KG1 (cell line): Measurements from ENCODE around the gene LTBP2.

ENCODE experiments used
- DNase-seq: peaks from one replicate; lab custom pipeline; 2025; lab: John Stamatoyannopoulos, UW

LTBP2 gene

DNA sequence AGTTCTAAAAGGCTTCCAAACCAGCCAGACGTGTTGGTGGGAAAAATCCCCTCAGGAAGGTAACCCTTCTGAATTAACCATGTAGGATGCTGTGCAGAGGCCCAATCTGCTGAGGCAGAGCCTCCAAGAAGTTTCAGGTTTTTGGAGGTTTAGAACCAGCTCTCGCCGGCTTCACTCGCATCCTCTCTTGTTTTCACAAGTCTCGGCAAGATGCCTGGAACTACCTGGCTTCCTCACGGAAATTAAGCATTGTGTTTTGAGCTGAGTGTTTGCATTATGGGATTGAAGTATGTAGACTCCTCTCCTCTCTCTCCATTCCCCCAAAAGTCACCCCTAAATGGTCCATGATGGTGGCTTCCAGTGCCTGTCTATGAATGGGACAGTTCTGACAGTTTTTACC is 20.6 kb downstream of the LTBP2 start:
- no peak for DNase-seq

DNA sequence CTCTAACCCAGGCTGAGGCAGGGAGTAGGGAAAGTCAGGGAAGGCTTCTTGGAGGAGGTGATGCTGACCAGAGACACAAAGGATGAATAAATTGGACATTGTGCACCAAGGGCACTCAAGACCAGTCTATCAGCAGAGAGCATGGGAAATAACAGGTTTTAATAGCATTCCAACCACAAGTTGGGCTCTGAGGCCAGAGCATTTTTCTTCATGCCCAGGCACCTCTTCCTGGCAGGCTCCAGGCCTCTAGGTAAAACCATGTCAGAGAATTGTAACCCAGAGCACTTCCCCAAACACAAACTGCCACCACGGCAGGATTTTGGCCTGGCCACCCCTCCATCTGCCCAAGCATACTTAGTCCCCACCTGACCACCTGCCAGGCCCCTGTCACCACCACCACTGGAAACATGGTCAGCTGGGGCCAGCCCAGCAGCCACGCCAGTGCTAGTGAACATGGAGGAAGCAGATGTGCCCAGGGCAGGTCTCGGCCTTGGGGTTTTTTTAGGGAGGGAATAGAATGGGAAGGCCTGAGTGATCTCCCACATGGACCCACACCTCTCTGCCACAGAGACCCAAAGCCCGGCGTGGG is 22.7 kb downstream of the LTBP2 start:
- DNase-seq = no peak

DNA sequence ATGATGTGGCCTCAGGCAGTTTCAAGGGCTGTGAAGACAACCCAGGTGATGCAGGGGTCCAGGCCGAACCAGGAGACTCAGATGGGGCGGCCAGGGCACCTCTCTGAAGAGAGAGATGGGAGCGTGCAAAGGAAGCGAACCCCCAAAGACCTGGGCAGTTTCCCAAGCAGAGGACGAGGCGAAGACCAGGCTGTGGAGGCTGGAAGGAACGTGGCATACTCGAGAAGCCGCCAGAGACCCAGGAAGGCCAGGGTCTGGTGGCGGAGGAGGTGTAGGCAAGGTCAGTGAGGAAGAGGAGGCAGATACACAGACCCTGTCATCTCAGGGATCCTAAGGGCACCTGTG is 24.7 kb downstream of the LTBP2 start:
- DNase-seq = no peak

DNA sequence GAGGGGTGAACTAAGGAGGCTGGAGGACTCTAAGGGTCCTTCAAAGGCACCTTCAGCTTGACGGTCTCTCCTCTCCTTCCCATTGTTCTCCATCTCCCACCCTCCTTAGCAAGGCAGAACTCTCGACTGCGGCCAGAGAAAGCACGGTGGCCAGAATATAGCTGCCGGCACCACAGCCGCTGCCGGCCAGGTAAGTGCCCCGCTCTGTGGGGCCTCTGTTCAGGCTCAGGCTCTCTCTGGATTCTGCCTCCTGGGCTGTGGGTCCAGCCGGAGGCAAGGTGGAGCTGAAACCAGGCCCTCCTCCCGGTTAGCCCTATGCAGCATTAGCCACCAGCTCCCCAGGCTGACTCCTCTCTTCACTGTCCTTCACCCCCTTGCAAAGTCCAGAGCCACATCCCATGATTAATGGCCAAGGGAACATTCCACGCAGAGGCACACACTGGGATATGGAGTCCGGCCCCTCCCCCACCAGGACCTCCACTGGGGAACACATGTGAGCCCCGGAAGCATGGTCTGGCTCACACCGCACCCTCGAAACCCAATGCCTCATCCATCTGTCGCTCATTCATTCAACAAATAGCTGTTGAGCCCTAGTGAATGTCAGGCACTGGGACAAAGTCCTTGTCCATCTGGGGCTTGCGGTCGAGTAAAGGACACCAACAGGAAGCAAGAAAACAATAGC is 25.2 kb downstream of the LTBP2 start:
- no peak for DNase-seq

DNA sequence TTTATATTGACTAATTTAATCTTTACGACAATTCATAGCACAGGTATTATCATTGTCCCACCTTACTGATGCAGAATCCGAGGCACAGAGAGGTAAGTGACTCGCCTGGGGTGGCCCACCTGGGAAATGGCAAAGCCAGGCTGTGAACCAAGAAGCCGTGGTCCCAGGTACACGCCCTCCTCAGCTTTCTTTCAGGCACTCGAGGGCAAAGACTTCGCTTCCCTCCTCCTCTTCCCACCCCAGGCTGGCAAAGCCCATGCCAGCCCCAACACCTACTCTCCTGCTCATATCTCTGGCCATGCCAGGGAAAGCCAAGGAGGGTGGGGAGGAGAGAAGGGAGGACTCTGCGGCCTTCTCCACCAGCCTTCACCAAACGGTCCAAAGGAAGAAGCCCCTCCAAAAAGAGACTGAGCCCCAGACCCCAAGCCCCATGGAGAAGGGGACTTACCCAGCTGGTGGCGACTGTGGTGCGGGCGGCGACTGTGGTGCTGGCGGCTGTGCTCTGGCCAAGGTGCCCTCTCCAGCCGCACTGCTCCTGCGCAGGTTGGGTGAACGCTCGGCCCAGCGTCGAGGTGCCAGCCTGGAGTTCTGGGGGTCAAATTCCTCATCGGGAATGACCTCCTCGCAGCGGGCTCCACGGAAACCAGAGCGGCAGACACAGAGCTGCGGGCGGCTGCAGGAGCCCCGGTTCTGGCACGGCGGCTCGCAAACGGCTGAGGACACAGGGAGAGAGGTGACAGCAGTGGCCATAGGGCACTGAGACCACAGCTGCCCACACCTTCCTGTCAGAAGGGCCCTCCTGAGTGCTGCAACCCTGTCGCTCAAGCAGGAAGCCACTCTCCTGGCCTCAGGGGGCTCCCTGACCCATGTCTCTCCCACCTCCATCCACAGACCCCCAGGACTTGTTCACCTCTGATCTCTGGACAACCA is 26.4 kb downstream of the LTBP2 start:
- no peak for DNase-seq

DNA sequence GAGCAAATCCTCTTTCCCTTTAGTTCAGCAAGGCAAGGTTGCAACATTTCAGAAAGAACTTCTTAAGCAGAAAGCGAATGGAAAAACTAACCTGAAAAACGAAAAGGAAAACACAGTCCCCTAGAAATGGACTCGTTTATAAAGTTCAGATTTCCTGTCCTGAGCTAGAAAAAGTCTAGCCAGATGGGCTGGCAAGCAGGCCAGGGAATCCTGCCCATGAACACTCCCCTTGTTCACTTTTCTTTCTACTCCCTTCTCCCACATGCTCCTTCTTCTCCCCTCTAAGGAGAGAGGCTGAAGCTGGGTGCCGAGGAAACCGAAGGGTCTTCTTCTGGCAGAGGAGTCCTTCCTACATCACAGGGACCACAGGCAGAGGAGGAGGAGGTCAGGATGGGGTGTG is 27.1 kb downstream of the LTBP2 start:
- no peak for DNase-seq

DNA sequence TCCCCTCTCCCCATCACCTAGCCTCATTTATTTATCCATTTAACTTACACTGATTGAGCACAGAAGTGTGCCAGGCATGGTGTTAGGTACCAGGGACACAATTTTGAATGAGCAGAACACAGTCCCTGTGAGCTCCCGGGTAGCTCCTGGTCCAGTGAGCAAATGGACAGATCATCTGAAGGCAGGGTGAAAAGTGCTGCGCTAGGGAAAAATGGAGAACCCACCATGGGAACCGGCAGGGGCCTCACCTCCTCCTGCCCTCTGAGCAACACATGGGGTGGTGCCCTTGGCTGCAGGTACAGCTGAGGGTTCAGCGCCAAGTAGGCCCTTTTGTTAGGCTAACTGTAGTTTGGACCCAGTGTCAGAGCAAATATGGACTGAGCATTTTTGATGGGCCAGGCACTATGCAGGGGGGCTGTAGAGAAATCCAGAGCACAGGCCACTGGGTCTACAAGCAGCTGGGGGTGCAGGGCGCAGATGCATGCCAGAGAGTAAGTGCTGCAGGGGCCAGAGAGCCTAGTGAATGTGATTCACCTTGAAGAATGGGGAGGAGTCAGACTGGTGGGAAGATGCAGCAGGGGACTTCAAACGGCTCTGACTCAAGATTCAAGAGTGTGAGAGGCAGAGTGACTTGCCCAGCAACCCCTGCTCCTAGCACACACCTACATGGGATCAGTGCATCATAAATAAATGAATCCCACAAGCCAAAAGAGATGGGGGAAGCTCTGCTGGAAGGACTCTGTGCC is 28.2 kb downstream of the LTBP2 start:
- no peak for DNase-seq

GRCh38 chr14:74582910-74583581 is 29.0 kb downstream of the LTBP2 start:
- no peak for DNase-seq

GRCh38 chr14:74580275-74580672 is 31.8 kb downstream of the LTBP2 start:
- no peak for DNase-seq

DNA sequence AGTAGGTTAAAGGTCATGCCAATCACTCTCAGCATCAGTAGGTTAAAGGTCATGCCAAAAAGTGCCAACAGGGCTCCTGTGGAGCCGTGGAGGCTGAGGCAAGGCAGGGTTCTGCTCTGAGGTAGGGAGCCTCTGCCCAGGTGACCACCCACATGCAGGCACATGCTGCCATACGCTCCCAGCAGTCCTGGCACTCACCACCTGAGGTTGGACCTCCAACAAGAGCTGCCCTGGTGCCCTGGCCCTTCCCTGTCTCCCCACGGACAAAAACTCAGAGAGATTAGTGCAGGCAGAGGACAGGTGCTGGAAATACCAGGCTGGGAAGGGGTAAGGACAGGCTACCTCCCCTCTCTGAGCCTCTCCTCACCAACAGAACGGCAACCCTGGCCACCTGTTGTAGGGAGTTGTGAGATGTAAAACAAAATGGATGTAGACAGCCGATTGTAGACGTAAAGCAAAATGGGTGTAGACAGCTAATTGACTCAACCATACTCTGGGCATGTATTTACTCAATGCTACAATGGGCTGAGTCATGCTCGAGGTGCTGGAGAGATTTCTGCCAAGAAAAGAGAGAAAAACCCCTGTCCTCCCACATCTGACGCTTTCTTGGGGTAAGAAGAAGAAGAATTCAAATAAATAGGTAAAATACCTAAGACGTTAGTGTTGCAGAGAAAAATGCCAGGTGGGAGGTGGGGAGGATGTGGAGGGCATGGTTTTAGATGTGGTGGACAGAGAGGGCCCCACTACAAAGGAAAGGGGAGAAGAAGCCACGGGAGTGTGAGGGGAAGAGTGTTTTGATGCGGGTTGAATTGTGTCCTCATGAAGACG is 32.4 kb downstream of the LTBP2 start:
- DNase-seq = no peak

- no peak for DNase-seq
Measured at GRCh38 chr14:74578479-74578878, 33.6 kb downstream of the LTBP2 start.

DNA sequence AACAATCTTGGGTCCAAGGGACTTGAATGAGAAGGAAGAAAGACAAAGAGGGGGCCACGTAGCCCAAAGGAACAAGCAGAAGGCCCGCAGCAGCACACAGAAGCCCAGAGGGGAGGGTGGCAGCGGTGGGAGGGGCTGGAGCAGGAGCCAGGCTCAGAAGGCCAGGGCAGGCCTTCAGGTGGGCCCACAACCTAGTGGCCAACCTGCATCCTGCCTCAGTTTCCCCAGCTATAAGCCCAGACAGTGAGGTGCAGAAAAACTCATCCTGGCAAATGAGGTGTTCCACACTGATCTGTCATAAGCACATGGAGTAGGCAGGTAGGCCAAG is 34.1 kb downstream of the LTBP2 start:
- DNase-seq = no peak

DNA sequence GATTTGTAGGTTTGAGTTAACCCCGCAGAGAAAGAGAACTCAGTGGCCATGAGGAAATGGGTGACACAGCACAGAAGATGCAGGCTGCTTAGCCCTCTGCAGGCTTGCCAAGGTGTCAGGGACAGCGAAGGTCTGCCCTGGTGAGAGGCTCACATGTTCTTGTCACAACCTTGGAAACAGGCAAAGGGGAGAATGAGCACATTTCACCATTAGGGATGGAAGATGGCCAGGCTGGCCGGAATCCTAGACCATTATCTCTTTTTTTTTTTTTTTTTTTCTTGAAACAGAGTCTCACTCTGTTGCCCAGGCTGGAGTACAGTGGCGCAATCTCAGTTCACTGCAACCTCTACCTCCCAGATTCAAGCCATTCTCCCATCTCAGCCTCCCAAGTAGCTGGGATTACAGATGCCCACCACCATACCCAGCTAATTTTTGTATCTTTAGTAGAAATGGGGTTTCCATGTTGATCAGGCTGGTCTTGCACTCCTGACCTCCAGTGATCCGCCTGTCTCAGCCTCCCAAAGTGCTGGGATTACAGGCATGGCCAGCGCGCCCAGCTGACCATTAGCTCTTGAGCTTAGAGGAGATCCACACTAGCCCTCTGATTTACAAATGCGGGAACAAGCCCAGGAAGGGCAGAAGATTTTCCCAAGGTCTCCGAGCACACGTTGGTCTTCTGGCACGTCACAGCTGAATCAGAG is 34.6 kb downstream of the LTBP2 start:
- no peak for DNase-seq

DNA sequence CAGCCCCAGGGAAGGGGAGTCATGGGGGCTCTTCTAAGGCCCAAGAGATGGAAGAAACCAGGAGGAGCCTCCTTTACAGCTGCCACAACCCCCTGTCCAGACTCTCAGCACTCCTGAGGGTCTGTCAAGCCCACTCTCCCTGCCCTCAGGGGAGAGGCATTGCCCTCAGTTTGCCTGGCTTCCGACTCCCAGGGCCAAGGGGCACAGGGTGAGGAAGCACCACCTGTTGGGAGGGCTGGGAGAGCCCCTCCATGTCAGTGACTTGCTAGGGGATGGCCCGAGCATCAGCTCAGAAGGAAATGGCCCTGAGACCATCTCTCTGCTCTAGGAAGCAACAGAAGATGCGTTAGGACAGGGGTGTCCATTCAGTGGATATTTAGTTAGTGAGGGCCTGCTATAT is 36.1 kb downstream of the LTBP2 start:
- DNase-seq = no peak

GRCh38 chr14:74575507-74575906 is 36.5 kb downstream of the LTBP2 start:
- no peak for DNase-seq

DNA sequence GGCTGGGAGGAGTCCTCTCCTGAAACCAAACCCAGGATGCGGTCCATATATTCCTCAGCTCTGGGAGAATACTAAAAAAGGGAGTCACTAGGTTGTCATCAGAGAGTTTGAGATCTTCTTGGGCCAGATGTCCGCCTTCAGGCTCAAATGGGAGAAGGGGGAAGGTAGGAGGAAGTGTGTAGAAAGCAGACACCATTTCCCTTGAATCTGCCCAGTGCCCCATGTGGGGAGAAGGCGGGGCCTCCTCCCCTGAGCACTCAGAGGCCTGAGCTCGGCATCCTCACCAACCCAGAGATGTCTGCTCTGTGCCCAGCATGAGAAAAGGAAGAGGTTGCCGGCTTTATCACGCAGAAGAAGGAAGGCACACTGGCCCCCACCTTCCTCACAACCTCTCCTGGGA is 37.3 kb downstream of the LTBP2 start:
- no peak for DNase-seq

- DNase-seq = no peak
Measured at GRCh38 chr14:74574090-74574433, 38.0 kb downstream of the LTBP2 start.

- DNase-seq = no peak
Measured at GRCh38 chr14:74573421-74574089, 38.5 kb downstream of the LTBP2 start.

GRCh38 chr14:74572726-74573301 is 39.2 kb downstream of the LTBP2 start:
- DNase-seq = no peak
